IPS-11a (cell line): ENCODE data around the gene ZNF652.
A peak's percentile ranks its signal among the peaks of the same experiment; 100 is the strongest.
"Not testable (repeated sequence)": the region's sequence is repeated elsewhere in the genome, so short reads cannot be mapped to it uniquely, and the experiment has no call there.

Experiments used
- H3K4me3 ChIP-seq: one replicate; pipeline ENCODE4 v1.5.1; 2013; ENCODE audit warnings: low read depth, low read length, control low read depth

Gene ZNF652

DNA sequence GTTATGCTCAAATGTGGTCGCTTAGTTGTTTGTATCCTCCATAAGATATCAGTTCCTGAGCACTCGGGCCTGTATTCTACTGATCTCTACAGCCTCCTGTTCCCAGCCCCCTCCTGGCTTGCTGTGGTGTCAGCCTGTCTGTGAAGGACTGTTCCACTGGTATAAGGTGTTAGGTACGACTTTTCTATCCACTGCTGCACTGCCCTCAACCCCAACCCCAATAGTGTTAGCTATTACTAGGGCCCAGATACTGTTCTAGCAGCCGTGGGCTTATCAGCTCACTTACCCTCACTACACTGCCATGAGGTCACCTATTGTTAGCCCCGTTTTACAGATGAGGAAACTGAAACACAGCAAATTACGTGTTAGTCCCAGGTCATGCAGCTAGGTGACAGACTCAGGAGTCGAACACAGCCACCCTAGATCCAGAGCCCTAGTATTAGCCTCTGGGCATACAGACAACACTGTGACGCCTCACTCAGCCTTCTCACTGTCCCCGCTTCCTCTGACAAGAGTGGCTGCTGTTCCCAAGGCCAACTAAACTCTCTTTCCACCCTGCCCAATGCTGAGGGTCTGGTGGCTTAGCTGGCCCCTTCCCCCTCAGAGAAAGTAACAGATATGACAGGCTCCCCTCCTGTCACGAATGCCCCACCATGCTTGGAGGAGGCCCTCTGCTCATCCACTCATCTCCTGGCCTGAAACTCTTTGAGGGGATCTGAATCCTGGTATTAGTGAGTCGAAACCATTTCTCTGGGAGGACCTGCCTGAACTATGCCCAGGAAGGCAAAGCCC is 25.6 kb upstream of the ZNF652 start:
- no peak overlapping the region for H3K4me3 ChIP-seq

DNA sequence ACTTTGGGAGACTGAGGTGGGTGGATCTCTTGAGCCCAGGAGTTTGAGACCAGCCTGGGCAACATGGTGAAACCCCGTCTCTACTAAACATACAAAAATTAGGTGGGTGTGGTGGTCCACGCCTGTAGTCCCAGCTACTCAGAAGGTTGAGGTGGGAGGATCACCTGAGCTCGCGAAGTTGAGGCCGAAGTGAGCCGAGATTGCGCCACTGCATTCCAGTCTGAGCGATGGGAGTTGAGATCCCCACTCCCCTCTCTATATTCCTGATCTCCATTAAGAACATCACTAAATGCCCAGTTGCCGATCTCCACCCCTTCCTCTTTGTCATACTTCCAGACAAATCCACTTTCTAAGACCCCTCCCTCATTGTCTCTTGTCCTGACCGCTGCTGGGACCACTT is 24.3 kb upstream of the ZNF652 start:
- no peak overlapping the region for H3K4me3 ChIP-seq

DNA sequence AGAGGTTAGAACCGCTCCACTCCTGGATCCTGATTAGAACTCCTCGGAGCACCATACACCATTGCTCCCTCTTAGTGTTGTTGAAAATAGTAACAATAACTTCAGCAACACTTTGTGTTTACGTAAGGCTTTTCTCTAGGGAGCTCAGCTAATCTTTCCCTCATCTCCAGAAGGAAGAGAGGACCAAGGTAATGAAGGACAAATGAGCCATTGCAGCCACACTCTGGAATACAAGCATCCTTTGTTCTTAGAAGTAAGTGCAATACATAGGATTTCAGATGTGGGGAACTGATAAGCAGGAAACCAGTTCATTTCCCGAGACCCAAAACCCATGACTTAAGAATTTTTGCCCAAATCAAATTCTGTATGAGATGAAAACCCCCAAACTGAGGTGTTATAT is 22.9 kb upstream of the ZNF652 start:
- no peak overlapping the region for H3K4me3 ChIP-seq

DNA sequence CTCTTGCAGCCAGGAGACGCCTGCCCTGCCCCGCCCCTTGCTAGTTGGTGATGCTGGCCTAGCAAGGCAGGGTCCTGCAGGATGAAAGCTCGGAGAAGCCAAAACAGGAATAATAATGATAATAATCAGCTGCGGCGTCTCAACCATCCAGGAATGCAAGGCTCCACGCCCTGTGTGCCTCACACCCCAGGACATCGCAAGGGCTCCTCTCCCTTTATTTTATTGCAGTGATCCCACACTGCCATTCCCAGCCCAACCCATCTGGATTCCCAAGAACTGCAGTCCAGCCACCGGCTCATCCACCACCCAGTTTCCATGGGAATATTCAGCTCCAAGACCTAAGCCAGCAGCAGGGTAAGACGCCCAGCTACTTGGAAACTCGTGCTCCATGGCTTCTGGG is 21.0 kb upstream of the ZNF652 start:
- no peak overlapping the region for H3K4me3 ChIP-seq

DNA sequence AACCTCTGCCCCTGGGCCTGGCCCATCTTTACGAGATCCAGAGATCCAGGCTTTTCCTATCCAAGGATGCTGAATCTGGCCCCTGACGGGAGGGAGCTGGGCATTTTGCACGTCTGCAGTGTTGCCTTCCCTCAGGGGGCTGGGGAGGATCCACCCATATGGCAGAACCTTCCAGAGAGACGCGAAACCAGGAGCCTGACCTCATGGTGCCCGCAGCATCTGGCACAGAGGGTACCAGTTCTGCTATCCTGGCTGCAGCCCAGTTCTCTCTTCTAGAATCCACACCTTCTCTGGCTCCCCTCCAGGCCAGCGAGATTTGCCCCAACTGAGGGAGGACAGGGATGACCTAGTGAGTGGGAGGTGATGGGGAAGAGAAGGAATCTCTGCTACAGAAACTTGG is 20.5 kb upstream of the ZNF652 start:
- H3K4me3 ChIP-seq: no peak overlapping the region

DNA sequence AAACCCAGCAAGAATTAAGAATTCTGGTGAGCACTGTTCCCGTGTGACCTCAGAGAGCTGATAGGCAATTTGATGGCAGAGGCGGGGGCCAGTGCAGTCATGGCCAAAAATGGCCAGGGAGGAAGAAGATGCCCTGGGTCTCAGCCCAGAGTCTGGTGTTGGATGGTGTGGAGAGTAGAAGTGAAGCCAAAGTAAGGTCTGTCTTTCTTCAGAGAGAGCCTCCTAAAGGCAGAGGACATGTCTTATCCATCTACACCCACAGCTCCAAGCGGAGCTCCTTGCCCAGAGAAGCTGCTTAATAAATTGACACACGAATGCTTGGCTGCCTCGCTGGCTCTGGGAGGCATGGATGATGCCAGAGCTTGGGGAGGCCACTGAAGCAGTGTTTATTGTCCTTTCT is 19.7 kb upstream of the ZNF652 start:
- H3K4me3 ChIP-seq: no peak overlapping the region

DNA sequence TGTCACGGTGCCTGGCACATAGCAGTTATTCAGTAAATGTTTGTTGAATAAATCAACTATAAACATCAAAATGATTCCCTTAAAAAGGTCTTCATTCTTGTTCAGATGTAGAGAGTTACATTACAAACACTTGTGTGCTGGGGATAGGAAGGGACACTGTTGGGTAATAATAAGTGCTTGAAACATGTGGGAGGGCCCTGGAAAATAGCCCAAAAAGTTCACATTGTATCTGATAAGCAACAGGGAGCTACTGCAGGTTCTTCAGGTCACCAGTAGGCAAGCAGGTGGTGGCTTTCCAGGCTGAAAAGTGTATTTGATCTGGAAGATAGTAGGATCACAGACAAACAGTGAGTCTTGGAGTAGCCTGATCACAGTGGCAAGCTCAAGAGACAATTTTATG is 19.0 kb upstream of the ZNF652 start:
- no peak overlapping the region for H3K4me3 ChIP-seq

DNA sequence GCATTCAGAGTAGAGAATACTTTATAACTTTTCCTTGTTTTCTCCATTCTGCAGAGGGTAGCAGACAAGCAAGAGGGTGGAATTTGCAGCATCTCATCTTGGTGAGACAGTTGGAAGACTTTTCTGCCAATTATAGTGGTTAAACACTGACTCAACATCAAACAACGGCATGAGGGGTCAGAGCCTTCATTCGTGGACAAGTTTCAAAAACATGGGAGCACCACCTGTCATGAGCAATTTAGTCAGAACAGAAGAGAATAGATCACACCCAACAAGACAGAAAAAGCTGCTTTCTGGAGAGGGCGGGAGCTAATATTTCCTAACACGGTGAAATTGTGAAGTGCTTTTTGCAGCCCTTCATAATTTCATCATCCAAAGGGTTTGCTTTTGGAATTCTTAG is 17.9 kb upstream of the ZNF652 start:
- H3K4me3 ChIP-seq: no peak overlapping the region

DNA sequence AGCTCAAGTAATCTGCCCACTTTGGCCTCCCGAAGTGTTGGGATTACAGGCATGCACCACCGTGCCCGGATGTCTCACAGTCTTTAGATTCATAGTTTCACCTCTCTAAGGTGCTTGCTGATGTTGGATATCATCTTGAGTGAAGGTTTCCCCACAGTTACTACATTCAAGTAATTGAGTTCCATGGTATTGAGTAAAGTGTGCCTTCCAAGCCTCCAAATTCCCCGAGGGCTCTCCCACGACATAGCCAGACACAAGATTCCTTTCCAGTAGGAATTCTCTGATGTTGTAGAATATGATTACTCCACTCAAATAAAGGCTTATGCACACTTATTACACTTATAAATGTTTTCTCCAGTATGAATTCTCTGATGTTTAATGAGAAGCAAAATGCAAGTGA is 16.3 kb upstream of the ZNF652 start:
- H3K4me3 ChIP-seq: no peak overlapping the region

DNA sequence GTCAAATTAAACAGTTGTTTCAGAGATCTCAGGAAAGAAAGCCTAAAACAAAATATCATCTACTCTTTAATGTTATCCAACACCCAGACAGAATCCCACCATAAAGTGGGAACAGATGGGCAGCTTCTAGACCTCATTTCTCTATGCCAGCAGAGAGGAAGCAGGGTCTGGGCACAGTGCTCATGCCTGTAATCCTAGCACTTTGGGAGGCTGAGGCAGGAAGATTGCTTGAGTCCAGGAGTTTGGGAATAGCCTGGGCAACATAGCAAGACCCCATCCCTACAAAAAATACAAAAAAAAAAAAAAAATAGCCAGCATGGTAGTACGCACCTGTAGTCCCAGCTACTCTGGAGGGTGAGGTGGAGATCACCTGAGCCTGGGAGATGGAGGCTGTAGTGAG is 13.5 kb upstream of the ZNF652 start:
- H3K4me3 ChIP-seq: no peak overlapping the region

DNA sequence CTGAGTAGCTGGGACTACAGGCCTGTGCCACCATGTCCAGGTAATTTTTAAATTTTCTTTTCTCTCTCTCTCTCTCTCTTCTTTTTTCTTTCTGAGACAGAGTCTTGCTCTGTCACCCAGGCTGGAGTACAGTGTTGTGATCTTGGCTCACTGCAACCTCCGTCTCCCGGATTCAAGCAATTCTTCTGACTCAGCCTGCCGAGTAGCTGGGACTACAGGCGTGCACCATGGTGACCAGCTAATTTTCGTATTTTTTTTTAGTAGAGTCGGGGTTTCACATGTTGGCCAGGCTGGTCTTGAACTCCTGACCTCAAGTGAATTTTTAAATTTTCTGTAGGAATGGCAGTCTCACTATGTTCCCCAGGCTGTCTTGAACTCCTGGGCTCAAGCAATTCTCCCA is 11.1 kb upstream of the ZNF652 start:
- no peak overlapping the region for H3K4me3 ChIP-seq

DNA sequence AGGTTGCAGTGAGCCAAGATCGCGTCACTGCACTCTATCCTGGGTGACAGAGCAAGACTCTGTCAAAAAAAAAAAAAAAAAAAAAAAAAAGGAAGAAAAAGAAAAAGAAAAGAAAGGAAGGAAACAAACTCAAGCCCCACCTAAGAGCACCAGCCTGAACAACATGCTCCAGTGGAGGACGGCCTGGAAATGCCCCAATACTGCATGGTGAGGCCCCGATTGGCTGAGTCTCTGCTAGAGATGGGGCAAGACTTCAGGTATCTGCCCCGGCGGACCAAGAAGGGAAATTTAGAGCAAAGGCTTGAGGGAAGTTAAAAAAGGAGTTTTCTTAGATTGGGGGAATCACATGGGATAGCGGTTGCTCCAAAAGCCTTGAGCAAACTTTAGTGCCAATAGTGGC is 10.4 kb upstream of the ZNF652 start:
- no peak overlapping the region for H3K4me3 ChIP-seq

DNA sequence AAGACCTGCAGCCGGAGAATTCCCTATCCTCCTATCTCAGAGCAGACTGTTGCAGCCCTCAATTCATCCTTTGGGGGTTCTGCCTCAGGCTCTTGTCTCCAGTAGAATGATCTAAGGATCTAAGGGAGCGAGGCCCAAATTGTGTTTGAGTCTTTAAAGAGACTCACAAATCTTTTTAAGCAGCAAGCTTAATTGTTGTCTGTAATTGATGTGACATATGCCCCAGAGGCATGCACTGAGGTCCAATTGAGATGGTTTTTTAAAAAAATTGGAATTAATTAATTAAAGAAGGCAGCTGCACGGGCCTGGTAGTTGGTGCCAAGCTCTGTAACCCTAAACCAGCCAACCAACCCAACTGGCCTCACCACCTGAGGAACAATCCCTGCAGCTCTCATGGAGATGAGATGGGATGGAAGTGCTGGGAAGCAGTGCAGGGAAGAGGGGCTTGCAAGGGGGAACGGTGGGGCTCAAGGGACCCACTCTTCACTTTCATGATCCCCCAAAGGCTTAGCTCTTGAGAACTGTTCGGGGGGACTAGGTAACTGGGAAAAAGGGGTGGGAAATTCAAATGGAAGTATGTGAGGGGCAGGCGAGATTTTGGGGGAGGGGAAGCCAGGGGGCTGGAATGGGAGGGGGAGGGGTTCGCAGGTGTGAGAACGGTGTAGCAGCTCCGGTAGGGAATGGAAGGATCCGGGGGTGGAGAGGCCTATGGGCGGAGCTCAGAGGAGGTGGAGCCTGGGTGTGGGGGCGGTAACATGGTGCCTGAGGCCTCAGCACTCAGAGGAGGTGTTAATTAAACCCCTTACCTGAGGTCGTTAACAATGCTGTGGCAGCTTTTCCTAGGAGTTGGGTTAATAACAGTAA is 9.2 kb upstream of the ZNF652 start:
- no peak overlapping the region for H3K4me3 ChIP-seq

DNA sequence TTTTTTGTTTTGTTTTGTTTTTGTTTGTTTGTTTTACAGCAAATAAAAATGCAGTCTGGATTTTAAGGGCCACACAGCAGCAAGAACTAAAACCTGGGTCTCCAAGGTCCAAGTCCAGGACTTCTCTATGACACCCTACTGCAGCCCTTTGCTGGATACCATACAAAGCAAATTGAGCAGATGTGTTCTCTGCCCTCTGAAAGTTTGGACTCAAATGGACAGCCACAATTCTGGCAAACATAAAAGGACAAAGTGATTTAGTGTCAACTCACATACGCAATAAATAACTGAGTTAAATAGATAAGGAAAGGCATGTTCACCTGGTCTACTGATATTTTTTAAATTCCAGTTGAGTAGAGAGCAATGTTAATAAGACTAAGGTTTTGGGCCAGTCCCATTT is 7.7 kb upstream of the ZNF652 start:
- no peak overlapping the region for H3K4me3 ChIP-seq

DNA sequence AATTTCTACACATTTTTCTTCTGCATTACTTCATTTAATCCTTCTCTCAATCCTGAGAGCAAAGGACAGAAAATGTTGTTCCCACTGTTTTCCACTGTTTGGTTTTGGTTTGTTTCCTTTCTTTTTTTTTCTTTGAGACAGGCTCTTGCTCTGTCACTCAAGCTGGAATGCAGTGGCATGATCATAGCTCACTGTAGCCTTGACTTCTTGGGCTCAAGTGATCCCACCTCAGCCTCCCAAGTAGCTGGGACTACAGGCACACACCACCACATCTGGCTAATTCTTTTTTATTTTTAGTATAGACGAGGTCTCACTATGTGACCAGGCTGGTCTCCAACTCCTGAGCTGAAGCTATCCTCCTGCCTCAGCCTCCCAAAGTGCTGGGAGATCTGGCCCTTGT is 7.0 kb upstream of the ZNF652 start:
- H3K4me3 ChIP-seq: no peak overlapping the region

DNA sequence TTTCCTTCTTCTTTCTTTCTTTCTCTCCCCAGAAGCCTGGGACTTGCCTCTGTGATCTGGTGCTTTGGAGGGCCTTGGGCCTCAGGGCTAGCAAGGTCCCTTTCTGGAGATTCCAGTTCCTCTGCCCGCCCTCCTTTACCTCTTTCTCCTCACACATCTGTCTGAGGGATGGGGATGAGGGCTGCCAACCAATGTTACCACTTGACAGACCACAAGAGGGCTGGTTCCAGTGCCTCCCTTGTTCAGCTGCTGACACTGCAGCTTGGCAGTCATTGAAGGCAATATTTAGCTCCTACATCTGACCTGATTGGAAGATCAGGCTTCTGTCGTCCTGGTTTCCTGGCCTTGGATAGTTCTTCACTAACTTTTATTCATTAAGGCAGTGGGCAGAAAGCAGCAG is 3.6 kb upstream of the ZNF652 start:
- no peak overlapping the region for H3K4me3 ChIP-seq

DNA sequence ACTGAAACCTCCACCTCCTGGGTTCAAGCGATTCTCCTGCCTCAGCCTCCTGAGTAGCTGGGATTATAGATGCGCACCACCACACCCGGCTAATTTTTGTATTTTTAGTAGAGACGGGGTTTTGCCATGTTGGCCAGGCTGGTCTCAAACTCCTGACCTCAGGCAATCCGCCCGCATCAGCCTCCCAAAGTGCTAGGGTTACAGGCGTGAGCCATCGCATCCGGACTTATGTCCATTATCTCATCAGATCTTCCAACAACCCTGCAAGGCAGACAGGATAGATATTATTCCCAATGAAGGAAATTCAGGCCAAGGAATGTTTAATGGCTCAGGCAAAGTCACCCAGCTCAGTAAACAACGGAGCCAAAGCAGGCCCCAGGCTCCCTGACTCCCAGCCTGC is 3.1 kb upstream of the ZNF652 start:
- not testable (repeated sequence) for H3K4me3 ChIP-seq

DNA sequence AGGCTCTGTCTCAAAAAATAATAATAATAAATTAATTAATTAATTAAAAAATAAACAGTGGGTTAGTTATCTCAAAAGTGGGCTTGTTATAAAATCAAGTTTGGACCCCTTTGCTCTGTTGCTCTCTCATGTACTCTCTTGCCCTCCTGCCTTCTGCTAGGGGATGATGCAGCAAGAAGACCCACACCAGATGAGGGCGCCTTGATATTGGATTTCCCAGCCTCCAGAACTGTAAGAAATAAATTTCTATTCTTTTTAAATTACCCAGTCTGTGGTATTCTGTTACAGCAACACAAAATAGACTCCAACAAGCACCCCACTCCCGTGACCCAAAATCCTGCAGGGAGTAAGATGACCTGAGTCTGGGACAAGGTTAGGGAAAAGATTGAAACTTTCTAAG is 2.1 kb upstream of the ZNF652 start:
- no peak overlapping the region for H3K4me3 ChIP-seq

DNA sequence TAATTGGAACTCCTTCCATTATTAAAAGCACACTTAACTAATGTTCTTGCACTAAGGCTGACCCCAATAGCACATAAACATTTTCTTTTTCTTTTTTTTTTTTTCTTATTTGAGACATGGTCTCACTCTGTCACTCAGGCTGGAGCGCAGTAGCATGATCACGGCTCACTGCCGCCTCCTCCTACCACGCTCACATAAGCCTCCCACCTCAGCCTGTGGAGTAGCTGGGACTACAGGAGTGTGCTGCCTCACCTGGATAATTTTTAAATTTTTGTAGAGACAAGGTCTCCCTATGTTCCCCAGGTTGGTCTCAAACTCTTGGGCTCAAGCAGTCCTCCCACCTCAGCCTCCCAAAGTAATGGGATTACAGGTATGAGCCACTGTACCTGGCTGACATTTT is 1.2 kb upstream of the ZNF652 start:
- no peak overlapping the region for H3K4me3 ChIP-seq

DNA sequence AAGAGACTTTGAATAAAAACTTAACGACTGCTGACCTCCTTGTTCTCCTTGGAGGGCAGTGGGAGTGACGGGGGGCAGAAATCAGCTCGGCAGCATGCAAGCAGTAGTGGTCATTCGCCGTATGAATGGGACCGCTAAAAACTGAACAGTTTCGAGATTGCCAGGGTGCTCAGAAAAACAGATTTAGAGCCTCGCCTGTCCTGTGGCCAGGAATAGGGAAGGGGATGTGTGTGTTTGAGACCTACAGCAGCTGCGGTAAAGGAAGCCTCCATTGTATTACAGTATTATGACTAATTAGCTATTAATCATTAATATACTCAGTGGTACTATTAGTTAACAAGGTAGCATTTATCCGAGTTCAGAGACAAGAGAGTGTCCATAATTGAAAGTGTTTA is 670 bp upstream of the ZNF652 start:
- peak overlapping the region; percentile 57 for H3K4me3 ChIP-seq

DNA sequence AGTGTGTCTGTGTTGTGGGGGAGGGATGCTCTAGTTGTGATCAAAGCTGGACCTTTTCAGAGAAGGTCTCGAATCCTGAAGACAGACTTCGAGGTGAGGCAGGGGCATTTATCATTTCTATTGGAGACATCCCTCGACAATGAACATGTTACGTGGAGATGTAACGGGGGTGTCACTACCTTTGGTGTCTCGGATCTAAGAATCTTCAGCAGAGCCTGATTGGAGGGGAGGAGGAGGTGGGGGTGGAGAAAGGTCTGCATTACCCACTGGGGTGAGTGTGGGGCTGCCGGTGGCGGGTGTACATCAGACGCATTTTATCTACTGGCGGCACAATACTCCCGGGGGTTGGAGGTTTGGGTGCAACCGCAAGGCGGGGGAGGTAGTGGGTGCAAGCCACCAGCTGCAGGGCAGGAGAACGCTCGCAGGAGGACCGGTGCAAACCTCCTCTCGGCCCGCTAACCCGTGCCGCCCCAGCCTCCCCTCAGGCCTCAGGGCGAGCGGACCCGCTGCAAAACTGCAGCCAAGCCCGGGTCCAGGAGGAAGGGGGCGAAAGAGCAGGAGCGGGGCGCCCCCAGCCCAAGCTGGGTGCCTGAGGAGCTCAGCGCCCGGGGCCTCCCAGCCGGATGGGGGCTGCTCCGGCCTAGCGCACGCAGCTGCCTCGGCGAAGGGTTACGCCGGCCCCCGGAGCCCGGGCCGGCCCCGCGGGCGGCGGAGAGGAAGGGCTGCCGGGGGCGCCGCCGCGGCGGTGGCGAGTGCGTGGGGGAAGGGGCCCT is 735 bp downstream of the ZNF652 start:
- H3K4me3 ChIP-seq: peak overlapping the region; percentile 88

DNA sequence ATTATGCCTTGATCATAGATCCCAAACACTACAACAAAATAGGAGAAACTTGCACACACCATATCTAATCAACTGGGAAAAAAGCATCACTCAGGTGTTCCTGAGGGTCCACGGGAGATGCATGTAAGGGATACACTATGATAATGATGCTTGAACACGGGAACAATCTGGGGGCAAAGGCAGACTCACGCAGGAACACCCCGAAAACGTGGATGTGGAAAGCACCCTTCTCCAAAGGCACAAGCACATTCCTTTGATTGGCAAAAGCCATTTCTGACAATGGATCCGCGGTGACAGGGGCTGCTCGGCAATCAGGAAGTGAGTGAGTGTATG is 1.3 kb downstream of the ZNF652 start:
- peak overlapping the region; percentile 88 for H3K4me3 ChIP-seq
